ENCODE results near the gene SMARCB1. TPM values are rescaled to one million over a fixed set of nuclear protein-coding genes. Genes with fewer than 3 reads are reported as not detected.

SMARCB1 gene
- total and polyA plus RNA-seq, 2 experiments from 2014 or later, result 147 to 175 TPM

- Histone ChIP-seq H3K4me1 (ENCODE audit: low read depth) (peaks cover 2% of the 10 kb centered on the region), H3K27me3 (no peaks in the 10 kb centered on the region), H3K4me3 (no peak overlapping the region), H3K9me3 (ENCODE audit: low read depth) (no peaks in the 10 kb centered on the region), H3K36me3 (no peaks in the 10 kb centered on the region), H3K27ac (no peak overlapping the region)
- no peak for DNase-seq (ENCODE audit: low read depth in 1 of 2, low spot score in 1 of 2)
- no peak for TF ChIP-seq CTCF (IDR thresholded peaks at IDR 0.05; ENCODE audit: low read depth, low read length)
Observed at GRCh38 chr22:23778577-23778900, 8.2 kb upstream of the SMARCB1 start.

- no peak overlapping the region for H3K4me3 ChIP-seq
- no peaks in the 10 kb centered on the region for H3K4me1 ChIP-seq (ENCODE audit: low read depth)
- H3K36me3 ChIP-seq, result no peaks in the 10 kb centered on the region
- no peaks in the 10 kb centered on the region for H3K9me3 ChIP-seq (ENCODE audit: low read depth)
- no peak for DNase-seq (ENCODE audit: low read depth in 1 of 2, low spot score in 1 of 2)
- no peak overlapping the region for H3K27ac ChIP-seq
- no peak for TF ChIP-seq CTCF (IDR thresholded peaks at IDR 0.05; ENCODE audit: low read depth, low read length)
- no peaks in the 10 kb centered on the region for H3K27me3 ChIP-seq
Observed at GRCh38 chr22:23779083-23779482, 7.7 kb upstream of the SMARCB1 start.

- Histone ChIP-seq H3K4me1 (ENCODE audit: low read depth) (no peaks in the 10 kb centered on the region), H3K9me3 (ENCODE audit: low read depth) (no peaks in the 10 kb centered on the region), H3K4me3 (no peak overlapping the region), H3K27ac (no peak overlapping the region), H3K36me3 (no peaks in the 10 kb centered on the region), H3K27me3 (no peaks in the 10 kb centered on the region)
- TF ChIP-seq CTCF (IDR thresholded peaks at IDR 0.05; ENCODE audit: low read depth, low read length), result no peak
- DNase-seq (ENCODE audit: low read depth in 1 of 2, low spot score in 1 of 2), result no peak
Observed at GRCh38 chr22:23779731-23780130, 7.0 kb upstream of the SMARCB1 start.

- no peak for DNase-seq (ENCODE audit: low read depth in 1 of 2, low spot score in 1 of 2)
- Histone ChIP-seq H3K4me1 (ENCODE audit: low read depth) (no peaks in the 10 kb centered on the region), H3K36me3 (no peaks in the 10 kb centered on the region), H3K27ac (no peak overlapping the region), H3K4me3 (no peak overlapping the region), H3K9me3 (ENCODE audit: low read depth) (no peaks in the 10 kb centered on the region), H3K27me3 (no peaks in the 10 kb centered on the region)
- TF ChIP-seq CTCF (IDR thresholded peaks at IDR 0.05; ENCODE audit: low read depth, low read length), result no peak
Observed at GRCh38 chr22:23780146-23780748, 6.5 kb upstream of the SMARCB1 start.

GRCh38 chr22:23781065-23781464, 5.7 kb upstream of the SMARCB1 start:
- Histone ChIP-seq H3K4me1 (ENCODE audit: low read depth) (peaks cover under 1% of the 10 kb centered on the region), H3K27me3 (no peaks in the 10 kb centered on the region), H3K27ac (no peak overlapping the region), H3K4me3 (no peak overlapping the region), H3K9me3 (ENCODE audit: low read depth) (no peaks in the 10 kb centered on the region), H3K36me3 (no peaks in the 10 kb centered on the region)
- no peak for DNase-seq (ENCODE audit: low read depth in 1 of 2, low spot score in 1 of 2)
- TF ChIP-seq CTCF (IDR thresholded peaks at IDR 0.05; ENCODE audit: low read depth, low read length), result no peak
